ENCODE measurements around the gene PNPLA7.
"Not testable (repeated sequence)": the region's sequence is repeated elsewhere in the genome, so short reads cannot be mapped to it uniquely, and the experiment has no call there.

The PNPLA7 gene

GRCh38 chr9:137411260-137411644 is 138.9 kb downstream of the PNPLA7 start:
- DNase-seq: no peak

GRCh38 chr9:137410891-137411249 is 139.3 kb downstream of the PNPLA7 start:
- no peak for DNase-seq

- not testable (repeated sequence) for DNase-seq
Measured at GRCh38 chr9:137410236-137410890, 139.8 kb downstream of the PNPLA7 start.
